CD4-positive, alpha-beta T cell (primary cell): ENCODE data around the gene RBM4. TPM values are rescaled to one million over a fixed set of nuclear protein-coding genes. Genes with fewer than 3 reads are reported as not detected.
A peak's percentile ranks its signal among the peaks of the same experiment; 100 is the strongest.

Experiments
- ATAC-seq: fragments of 200-7000 bp; cut with Tn5 transposase; one replicate; pipeline ENCODE4 v1.10.0; 2022; ENCODE audit warnings: mild to moderate bottlenecking; ENCODE audit not compliant: poor library complexity
- CTCF ChIA-PET: fragments of 350-600 bp; sonication (Branson Sonifier 250); formaldehyde crosslinking; loops from one replicate; lab custom pipeline; 2021; ENCODE audit warnings: antibody characterized with exemption, inconsistent platforms; lab: Charles Lee
- POLR2A ChIA-PET: fragments of 350-600 bp; sonication (Branson Sonifier 250); formaldehyde crosslinking; loops from one replicate; lab custom pipeline; 2021; ENCODE audit warnings: antibody characterized with exemption, inconsistent platforms; lab: Charles Lee
- DNase-seq, 14 experiments: peaks; one replicate each; pipeline ENCODE4 v3.0.0-alpha.2; 2013 to 2020; ENCODE audit warnings: mixed read lengths in 2 of 14
- H3K27ac ChIP-seq, 2 donors: one replicate each; pipeline versions ENCODE4 v1.5.1 to v1.7.0; 2013; ENCODE audit warnings: low read length in 2 of 2, low read depth in 1 of 2, mild to moderate bottlenecking in 1 of 2
- H3K27me3 ChIP-seq, 2 experiments: 1 replicate in 1 of 2; 2 replicates in 1 of 2; pipeline versions ENCODE4 v1.6.1 to v1.7.0; 2013; ENCODE audit warnings: low read length in 2 of 2, control low read depth in 1 of 2, mild to moderate bottlenecking in 1 of 2, moderate library complexity in 1 of 2; ENCODE audit not compliant: insufficient read depth in 2 of 2, control insufficient read depth in 1 of 2
- H3K36me3 ChIP-seq: one replicate; pipeline ENCODE4 v1.6.1; 2013; ENCODE audit warnings: low read length, control low read depth; ENCODE audit not compliant: insufficient read depth
- H3K4me1 ChIP-seq: one replicate; pipeline ENCODE4 v1.6.1; 2013; ENCODE audit warnings: low read length, control low read depth; ENCODE audit not compliant: insufficient read depth
- H3K4me3 ChIP-seq: one replicate; pipeline ENCODE4 v1.5.1; 2013; ENCODE audit warnings: mild to moderate bottlenecking, low read length, moderate library complexity
- H3K9me3 ChIP-seq, 2 experiments: 1 replicate in 1 of 2; 2 replicates in 1 of 2; pipeline versions ENCODE4 v1.6.1 to v1.7.0; 2013; ENCODE audit warnings: low read length in 2 of 2, mild to moderate bottlenecking in 2 of 2, control low read depth in 1 of 2, moderate library complexity in 1 of 2; ENCODE audit not compliant: control insufficient read depth in 1 of 2, insufficient read depth in 1 of 2
- H3K27ac Mint-ChIP-seq: one replicate; pipeline ENCODE4 v1.8.0; 2020; ENCODE audit warnings: mixed read lengths
- H3K27me3 Mint-ChIP-seq: one replicate; pipeline ENCODE4 v1.8.0; 2021; ENCODE audit warnings: mixed read lengths
- H3K36me3 Mint-ChIP-seq: one replicate; pipeline ENCODE4 v1.8.0; 2021; ENCODE audit warnings: low read depth, mixed read lengths
- H3K4me1 Mint-ChIP-seq: one replicate; pipeline ENCODE4 v1.8.0; 2021; ENCODE audit warnings: low read depth, mixed read lengths
- H3K4me3 Mint-ChIP-seq: one replicate; pipeline ENCODE4 v1.8.0; 2020; ENCODE audit warnings: mild to moderate bottlenecking, mixed read lengths
- H3K9me3 Mint-ChIP-seq: one replicate; pipeline ENCODE4 v1.8.0; 2020; ENCODE audit warnings: mixed read lengths
- intact Hi-C, 2 experiments: fragments of 100-400 bp; cut with DNase I in 1 of 2; cut with micrococcal nuclease in 1 of 2; formaldehyde crosslinking; loops; one replicate each; pipeline versions ENCODE4 v1.15.1 to v1.9.0; 2023 to 2025; cut with DNase I, micrococcal nuclease
- total RNA-seq, 174 experiments: library from RNA in 2 of 174; stranded (reverse) in 2 of 174; gene quantifications; one replicate each; pipeline ENCODE4 v1.2.3 and lab custom pipeline; 2021 to 2026
- TF ChIP-seq, protein P1 (sequence below): fragments of 200-600 bp; IDR thresholded peaks from one replicate; pipeline ENCODE4 v1.8.0; 2022; ENCODE audit warnings: antibody characterized with exemption, mild to moderate bottlenecking

Gene RBM4
- total RNA-seq, 2 experiments from 2014 or later = 194 to 197 TPM

DNA sequence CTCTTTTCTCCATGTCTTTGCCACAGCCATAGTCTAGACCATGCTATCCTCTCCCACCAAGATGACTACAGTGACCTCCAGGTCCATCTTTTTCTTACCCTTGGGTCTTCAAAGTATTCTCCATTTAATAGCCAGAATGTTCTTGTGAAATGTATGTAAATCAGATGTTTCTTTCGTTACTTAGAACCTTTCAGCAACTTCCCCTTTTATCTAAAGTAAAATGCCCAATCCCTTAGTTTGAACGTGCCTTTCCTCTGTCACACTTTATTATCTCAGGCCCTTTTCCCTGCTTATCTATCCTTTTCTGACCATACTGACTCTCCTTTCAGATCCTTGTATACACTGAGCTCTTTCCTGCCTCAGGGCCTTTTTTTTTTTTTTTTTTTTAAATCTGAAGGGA lies 21.3 kb downstream of the RBM4 start:
- H3K27ac ChIP-seq = no peak overlapping the region
- peak overlapping the region; percentile 6 for H3K27ac Mint-ChIP-seq
- no peaks in the 10 kb centered on the region for H3K9me3 Mint-ChIP-seq
- no peak overlapping the region for H3K4me3 Mint-ChIP-seq
- POLR2A ChIA-PET = interaction anchor here (0.6 to 1.2 kb wide), 3 partner anchors 13 to 132 kb away, joined by 3 to 7 read pairs (median 5); partner anchors contain the start of gene RBM4
- ATAC-seq (no peak), DNase-seq (no peak)
- CTCF ChIA-PET = interaction anchor here (0.7 to 1.2 kb wide), 4 partner anchors 8 to 49 kb away, joined by 3 to 6 read pairs (median 4); partner anchors contain the start of gene RBM4B
- peaks cover 81% of the 10 kb centered on the region for H3K36me3 Mint-ChIP-seq
- H3K4me1 Mint-ChIP-seq = peaks cover 23% of the 10 kb centered on the region
- H3K36me3 ChIP-seq = peaks cover 61% of the 10 kb centered on the region
- no peaks in the 10 kb centered on the region for H3K27me3 Mint-ChIP-seq
- intact Hi-C loops = no loop called here
- peaks cover 4% of the 10 kb centered on the region for H3K4me1 ChIP-seq
- H3K4me3 ChIP-seq = no peak overlapping the region
- no peaks in the 10 kb centered on the region for H3K9me3 ChIP-seq
- TF ChIP-seq, protein P1, sequence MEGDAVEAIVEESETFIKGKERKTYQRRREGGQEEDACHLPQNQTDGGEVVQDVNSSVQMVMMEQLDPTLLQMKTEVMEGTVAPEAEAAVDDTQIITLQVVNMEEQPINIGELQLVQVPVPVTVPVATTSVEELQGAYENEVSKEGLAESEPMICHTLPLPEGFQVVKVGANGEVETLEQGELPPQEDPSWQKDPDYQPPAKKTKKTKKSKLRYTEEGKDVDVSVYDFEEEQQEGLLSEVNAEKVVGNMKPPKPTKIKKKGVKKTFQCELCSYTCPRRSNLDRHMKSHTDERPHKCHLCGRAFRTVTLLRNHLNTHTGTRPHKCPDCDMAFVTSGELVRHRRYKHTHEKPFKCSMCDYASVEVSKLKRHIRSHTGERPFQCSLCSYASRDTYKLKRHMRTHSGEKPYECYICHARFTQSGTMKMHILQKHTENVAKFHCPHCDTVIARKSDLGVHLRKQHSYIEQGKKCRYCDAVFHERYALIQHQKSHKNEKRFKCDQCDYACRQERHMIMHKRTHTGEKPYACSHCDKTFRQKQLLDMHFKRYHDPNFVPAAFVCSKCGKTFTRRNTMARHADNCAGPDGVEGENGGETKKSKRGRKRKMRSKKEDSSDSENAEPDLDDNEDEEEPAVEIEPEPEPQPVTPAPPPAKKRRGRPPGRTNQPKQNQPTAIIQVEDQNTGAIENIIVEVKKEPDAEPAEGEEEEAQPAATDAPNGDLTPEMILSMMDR = no peak
- H3K27me3 ChIP-seq = no peaks in the 10 kb centered on the region

DNA sequence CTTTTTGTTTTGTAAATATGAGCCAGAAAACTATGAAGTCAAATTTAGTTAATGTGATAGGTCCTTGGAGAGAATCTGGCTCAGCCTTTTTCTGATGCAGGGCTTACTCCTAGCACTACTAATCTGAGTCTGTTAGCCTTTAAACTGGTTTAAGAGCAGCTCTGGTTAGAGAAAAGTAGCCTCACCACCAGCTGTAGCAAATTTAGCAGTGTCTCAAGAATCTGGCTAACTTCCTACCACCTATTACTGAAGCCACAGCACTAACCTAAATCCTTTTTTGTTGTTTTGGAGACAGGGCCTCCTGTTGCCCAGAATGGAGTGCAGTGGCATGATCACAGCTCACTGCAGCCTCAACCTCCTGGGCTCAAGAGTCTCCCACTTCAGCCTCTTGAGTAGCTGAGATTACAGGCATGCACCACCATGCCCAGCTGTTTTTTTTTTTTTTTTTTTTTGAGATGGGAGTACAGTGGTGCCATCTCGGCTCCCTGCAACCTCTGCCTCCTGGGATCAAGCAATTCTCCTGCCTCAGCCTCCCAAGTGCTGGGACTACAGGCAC lies 25.3 kb downstream of the RBM4 start:
- DNase-seq = no peak
- Histone ChIP-seq H3K9me3 (no peaks in the 10 kb centered on the region), H3K27ac (no peak overlapping the region), H3K27me3 (no peaks in the 10 kb centered on the region), H3K36me3 (peaks cover 76% of the 10 kb centered on the region), H3K4me3 (no peak overlapping the region), H3K4me1 (peaks cover 2% of the 10 kb centered on the region)
- no peak for ATAC-seq
- H3K36me3 Mint-ChIP-seq = peaks cover 88% of the 10 kb centered on the region
- H3K27ac Mint-ChIP-seq = peak overlapping the region; percentile 20
- POLR2A ChIA-PET = interaction anchor here (1.1 to 2.6 kb wide), 4 partner anchors 14 to 47 kb away, joined by 4 to 16 read pairs (median 4); partner anchors contain the start of genes RBM4 and RBM4B
- H3K4me3 Mint-ChIP-seq = no peak overlapping the region
- no peaks in the 10 kb centered on the region for H3K9me3 Mint-ChIP-seq
- peaks cover 48% of the 10 kb centered on the region for H3K4me1 Mint-ChIP-seq
- CTCF ChIA-PET = interaction anchor here (0.6 to 1.0 kb wide), 2 partner anchors 14 to 142 kb away, joined by 3 to 5 read pairs; partner anchors contain the start of gene RBM4B
- TF ChIP-seq, protein P1 = no peak
- intact Hi-C loops = no loop called here
- H3K27me3 Mint-ChIP-seq = no peaks in the 10 kb centered on the region

DNA sequence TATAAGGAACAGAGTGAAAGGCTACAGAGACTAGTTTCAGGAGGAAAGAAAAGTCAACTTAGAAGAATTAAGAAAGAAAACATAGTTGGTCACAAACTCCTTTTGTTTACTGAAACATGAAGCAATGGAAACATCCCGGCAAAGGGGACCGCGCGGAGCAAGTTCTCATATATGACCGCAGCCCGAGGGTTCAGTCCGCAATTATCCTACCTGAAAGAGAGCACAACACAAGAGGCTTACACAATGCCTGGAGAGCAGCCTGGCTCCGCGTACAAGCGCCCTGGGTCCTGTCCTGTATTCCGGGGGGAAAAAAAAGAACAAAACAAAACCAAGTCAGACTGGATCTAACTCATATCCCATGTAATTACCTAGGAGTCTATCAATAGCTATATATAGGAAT lies 26.9 kb downstream of the RBM4 start:
- H3K4me3 ChIP-seq = no peak overlapping the region
- Mint-ChIP-seq H3K4me3 (no peak overlapping the region), H3K27ac (peak overlapping the region; percentile 9), H3K9me3 (no peaks in the 10 kb centered on the region), H3K36me3 (peaks cover 86% of the 10 kb centered on the region), H3K27me3 (no peaks in the 10 kb centered on the region), H3K4me1 (peaks cover 54% of the 10 kb centered on the region)
- H3K9me3 ChIP-seq = no peaks in the 10 kb centered on the region
- H3K4me1 ChIP-seq = peaks cover 2% of the 10 kb centered on the region
- TF ChIP-seq, protein P1 = no peak
- ChIA-PET POLR2A (interaction anchor here (1.3 to 2.6 kb wide), 3 partner anchors 12 to 27 kb away, joined by 4 to 16 read pairs (median 7); partner anchors contain the start of genes RBM4 and RBM4B), CTCF (no interaction called here)
- H3K27me3 ChIP-seq = no peaks in the 10 kb centered on the region
- peaks cover 70% of the 10 kb centered on the region for H3K36me3 ChIP-seq
- no peak for DNase-seq
- intact Hi-C loops = no loop called here
- ATAC-seq = no peak
- no peak overlapping the region for H3K27ac ChIP-seq
